Hematopoietic multipotent progenitor cell treated with erythropoietin and hydrocortisone succinate and interleukin-3 and kit ligand, for 4 days (in vitro differentiated cells): Measurements from ENCODE around the gene DIPK1C.
"Not testable (repeated sequence)": the region's sequence is repeated elsewhere in the genome, so short reads cannot be mapped to it uniquely, and the experiment has no call there.

Source experiments
- DNase-seq: peaks from one replicate; pipeline ENCODE4 v3.0.0-alpha.2; 2015

Gene DIPK1C

DNA sequence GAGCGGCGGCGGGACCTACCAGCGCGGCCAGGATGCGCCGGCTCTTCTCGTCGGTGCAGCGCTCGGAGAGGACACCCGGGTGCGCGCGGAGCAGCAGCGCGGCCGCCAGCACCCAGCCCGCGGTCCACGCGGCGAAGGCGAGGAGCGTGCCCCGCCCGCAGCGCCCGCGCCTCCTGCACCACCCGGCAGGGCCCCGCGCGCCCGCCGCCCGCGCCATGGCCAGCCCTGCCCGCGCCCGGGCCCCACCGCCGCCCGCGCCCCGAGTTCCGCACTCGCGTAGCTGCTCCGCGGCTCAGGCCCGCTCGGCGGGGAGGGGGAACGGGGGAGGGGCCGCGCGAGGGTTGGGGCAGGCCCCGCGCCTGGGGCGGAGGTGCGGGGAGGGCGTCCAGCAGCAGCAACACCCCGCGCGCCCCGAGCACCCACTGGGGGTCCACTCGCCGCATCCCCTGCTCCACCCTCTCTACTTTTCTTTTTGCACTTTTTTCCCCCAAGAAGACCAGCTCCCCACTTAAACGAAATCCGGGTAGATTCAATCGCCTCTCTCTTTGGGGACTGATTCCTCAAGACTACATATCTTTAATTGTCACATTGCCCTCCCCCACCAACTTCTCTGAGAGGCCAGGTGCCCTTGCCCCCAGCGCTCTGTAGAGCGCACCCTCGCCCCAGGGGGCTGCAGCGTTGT lies at the start of gene DIPK1C:
Gene DIPK1C (minus strand): TSS at position 266 of the 682 bp plus-strand sequence. CDS start 49 bp downstream, at position 217.
- DNase-seq, result peak; percentile 20

DNA sequence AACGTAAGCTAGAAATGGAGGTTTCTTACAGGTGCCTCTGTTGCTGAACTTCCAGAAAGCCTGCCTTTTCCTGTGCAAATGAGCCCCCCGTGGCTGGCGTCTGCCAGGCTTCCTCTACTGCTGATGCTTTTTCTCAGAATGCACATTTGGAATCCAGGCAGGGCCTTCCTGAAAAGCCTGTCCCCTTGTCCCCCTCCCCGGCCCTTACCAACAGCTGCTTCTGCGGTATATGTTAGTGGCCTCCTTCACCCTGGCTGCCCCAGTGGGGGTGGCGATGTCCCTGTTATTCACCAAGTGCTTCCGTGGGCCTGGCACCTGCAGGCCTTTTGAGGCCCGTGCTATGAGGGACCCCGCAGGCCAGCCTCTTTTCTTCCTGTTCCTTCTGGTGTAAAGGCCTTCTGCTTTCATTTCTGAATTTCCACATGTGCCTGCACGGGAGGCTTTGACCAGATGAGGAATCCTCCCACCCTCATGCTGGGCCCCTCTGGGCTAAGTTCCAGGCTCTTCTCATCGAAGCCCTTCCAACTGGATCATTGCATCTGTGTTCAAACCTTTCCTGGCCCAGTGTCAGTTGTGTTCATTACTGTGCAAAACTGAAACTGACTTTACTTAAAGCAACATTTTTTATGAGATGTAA lies 49.5 kb upstream of the DIPK1C start:
- peak; percentile 24 for DNase-seq

DNA sequence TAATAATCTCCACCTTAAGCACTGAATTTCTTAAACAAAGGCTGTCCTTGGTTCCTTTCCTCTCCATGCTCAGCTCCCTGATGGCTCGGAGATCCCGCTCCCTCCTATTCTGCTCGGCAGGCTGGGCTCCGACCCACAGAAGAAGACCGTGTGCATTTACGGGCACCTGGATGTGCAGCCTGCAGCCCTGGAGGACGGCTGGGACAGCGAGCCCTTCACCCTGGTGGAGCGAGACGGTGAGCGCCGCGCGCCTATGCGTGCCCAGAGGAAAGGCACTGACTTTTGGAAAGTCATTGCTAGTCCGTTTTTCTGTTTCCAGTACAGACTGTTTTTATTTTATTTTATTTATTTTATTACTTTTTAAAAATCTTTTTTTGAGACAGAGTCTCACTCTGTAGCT lies 48.7 kb upstream of the DIPK1C start:
- DNase-seq, result no peak

DNA sequence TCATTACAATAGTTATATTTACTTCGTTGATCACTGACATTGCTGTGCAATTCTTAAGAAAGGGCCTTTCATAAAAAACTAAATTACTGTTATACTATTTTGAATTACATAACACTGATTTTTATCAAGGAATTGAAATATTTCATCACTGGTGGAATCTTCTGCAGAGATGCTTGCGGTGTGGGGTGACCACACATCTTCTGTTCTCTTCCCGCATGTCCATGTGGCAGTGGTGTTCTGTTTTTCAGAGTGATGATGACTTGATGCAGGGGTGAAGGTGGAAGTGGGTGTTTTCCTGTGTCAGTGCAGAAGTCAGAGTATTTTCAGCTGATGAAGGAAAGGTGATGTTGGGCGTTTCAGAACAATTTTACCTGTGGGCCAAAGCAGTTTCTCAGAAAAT lies 46.0 kb upstream of the DIPK1C start:
- DNase-seq, result peak; percentile 63

DNA sequence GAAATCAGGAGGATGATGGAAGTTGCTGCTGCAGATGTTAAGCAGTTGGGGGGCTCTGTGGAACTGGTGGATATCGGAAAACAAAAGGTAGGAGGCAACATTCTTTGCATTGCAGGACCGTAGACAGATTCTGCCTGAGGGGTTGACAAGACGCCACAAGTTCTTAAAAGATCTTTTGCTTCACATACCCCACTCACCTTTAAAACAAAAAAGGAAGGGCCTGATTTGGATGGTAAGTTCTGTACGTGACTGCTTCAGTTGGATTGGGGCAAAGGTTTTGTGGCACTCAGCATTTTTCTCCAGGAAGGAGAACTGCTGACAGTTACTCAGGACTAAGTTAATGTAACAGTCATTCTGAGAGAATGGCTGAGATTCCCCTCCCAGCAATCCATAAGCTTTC lies 44.3 kb upstream of the DIPK1C start:
- DNase-seq, result no peak

DNA sequence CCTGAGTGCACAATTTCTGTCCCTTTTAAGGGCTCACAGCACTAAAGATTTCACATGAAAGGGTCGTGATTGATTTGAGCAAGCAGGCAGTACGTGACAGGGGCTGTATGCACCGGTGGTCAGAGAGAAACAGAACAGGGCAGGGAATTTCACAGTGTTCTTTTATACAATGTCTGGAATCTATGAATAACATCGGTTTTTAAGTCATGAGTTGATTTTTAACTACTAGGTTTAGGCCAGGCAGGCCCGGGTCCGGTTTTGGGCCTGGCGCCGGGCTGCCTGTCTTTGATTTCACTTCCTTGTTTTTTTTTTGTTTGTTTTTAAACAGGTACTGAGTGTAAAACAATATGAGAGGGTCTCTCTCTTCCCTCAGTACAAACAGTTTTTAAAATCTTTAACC lies 43.7 kb upstream of the DIPK1C start:
- DNase-seq, result not testable (repeated sequence)

DNA sequence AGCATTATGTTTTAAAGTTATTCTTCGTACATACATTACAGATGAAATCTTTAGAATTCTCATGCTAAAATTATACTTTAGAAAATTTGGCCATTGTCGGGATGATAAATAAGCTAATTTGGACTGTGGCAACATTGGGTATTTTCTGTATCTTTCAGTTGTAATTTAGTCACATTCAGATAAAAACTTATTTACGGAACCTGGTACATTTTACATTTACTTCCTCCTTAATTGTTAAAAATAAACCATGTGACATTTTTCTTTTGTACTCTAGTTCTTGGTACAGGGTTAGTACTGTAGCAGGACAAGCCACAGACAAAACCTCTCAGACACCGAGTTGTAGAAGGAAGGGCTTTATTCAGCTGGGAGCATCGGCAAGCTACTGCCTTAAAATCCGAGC lies 43.3 kb upstream of the DIPK1C start:
- DNase-seq, result no peak

DNA sequence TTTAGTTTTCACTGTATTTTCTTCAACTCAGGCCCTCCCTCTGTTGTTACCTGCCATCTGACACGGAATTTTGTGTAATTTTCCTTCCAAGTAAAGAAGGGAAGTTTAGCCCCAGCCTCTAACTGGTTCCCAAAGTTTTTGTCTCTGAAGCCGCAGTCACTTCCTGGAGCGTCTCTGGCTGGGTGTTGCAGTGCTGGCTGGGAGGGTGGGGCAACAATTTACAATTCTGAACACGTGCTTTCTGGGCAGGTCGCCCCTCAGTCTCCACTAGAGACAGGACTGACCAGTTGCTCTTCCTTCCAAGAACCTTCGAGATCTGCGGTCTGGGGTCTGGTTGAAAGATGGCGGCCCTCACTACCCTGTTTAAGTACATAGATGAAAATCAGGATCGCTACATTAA lies 42.5 kb upstream of the DIPK1C start:
- DNase-seq, result peak; percentile 86

DNA sequence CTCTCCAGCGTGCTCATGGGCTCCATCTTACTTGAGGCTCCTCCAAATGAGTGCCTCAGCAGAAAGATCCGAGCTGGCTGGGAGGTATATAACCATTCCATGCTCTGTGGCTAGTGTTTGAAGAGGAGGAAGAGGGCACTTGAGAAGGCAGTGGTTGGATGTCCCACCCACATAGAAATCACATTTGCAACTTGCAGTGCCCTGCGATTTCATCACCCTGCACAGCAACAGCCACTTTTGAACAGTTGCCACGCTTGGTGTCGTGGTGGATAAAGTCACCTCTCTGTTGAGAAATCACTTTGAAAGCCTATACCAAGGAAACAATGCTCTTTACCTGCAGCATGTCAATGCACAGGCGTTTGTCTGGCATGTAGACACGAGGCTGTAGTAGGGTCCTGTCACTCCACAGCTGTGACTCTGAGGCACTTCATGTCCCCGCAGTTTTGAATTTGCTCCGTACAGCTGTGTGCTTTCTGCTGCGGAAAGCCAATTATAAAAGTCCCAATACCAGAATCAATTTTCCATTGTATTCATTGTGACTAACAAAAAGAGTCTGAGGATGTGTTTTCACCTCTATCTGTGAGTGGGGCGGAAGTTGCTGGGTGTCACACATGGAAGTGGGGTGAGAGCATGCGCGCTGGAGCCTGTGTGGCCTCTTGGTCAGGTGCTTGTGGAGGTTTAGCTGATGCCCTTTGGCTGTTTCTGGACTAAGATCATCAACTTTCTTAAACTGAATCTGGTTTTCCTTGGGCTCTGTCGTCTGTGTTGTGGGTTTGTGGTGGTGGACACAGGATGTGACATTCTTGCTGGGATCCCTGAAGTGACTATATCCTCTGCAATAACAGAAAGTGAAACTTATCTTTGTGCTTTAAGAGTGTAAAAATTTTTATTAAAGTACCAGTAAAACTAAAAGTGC lies 41.9 kb upstream of the DIPK1C start:
- DNase-seq, result peak; percentile 76

DNA sequence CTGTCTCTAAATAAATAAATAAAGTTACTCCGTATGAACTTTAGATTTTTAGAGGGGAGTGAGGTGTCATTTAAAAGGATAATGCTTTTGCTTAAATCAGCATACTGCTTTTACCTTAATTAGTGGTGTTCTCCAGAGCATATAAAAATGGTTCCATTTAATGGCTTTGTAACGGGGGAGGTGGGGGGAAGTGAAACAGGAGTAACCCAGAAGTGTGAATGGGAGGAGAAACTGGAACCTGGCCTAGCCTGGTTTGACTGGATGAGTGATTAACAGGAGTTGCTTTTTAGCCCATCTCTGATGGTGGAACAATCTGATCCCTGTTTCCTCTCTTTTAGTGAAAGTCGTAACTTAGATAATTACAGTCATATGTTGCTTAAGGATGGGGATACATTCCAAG lies 40.7 kb upstream of the DIPK1C start:
- no peak for DNase-seq

DNA sequence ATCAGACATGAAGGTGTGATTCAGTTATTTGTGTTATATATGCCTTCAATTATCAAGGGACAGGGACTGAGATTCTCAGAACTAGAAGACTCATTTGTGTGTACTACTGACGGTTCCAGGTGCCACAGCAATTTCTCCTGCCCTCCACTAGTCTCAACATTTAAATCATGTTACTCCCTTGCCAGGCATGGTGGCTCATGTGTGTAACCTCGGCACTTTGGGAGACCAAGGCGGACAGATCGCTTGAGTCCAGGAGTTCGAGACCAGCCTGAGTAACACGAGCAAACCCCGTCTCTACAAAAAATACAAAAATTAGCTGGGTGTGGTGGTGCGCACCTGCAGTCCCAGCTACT lies 40.2 kb upstream of the DIPK1C start:
- peak; percentile 30 for DNase-seq

DNA sequence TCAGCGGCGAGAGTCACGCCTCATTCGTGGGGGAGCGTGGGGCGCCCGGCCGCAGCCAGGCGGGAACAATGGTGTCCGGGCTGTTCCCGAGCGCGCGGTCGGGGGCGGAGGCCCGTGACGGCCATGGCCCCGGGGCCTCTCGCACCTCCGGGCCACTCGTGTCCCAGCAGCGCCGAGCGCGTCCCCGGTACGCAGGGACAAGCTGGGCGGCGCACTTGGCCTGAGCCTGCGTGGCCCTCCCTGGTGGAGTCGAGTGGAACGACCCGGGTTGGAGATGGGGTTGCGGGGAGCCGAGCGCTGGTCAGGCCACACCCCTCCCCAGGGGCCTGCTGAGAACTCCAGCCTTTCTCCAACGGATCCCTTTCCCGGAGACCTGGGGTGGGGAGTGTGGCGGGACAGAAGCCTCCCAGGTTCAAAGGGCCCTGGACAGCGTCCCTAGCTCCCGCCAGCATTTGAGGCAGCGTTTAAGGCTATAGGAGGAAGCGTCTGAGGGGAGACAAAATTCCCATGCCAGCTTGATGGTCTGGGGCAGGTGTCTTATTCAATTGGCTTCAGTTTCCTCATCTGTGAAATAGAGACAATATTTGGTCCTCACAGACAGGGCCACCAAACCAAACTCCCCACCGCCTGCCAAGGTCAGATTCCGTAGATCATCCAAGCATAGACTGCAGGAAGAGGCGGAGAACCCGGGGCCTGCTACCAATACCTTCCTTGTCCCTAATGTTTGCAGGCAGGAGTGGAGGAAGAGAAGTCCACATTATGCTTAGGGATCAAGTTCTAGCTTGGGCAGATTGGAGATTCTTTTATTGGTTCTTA lies 39.6 kb upstream of the DIPK1C start:
- peak; percentile 81 for DNase-seq

DNA sequence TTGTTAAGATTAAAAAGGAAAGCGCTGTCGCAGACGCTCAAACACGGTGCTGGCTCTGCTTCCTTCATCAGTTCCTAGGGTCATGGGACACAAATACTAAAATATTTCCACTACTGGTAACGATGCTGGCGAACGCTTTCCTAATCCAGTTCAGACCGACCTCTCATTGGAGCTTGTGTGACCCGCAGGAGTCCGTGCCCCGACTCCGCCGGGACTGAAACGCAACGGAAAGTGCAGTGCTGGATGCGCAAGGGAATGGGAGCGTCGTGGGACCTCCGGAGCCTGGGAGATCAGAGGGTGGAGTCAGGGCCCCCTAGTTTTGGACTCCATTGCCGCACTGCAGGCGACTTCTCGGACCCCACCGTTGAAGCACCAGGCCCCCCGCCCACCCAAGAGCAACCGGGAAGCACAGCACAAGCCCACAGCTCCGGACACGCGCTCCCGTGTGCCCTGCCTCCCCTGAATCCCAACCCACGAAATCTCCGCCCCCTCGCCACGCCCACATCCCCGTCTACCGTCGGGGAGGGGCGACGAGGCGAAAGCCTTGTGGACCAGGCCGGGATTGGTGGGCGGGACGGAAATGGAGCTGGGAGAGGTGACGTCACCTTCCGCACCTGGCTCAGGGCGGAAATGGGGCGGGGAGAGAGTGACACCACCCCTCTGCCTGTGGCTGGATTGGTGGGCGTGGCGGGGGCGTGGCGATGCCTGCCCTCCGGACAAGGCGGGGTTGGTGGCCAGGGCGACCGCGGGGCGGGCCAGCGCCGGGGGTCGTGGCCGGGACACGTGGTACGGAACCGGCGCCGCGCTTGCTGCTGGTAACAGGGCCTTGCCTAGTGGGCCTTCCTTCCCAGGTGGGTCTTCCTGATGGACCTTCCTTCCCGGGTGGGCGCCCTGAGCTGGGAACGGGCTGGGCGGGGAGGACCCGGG lies 38.7 kb upstream of the DIPK1C start, which contains the start of gene CNDP2:
Gene CNDP2 (plus strand): TSS at position 783 of the 927 bp plus-strand sequence. CDS start 3,611 bp downstream, outside the sequence.
- peak; percentile 99 for DNase-seq

DNA sequence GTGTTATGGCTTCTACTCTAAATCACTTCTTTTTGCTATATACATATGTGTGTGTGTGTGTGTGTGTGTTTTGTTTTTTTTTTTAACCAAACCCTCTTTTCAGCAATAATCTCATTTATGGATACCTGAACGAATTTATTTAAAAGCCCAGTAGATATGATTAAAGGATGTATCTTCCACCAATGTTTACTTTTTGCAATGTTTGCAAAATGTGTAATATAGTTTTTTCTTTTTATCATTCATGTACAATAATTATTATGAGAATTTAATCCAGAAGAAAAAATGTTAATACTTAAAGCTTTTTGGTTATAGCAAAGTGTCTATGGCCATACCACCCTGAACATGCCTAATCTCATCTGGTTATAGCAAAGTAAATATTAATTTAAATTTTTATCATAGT lies 37.4 kb upstream of the DIPK1C start:
- DNase-seq, result no peak

DNA sequence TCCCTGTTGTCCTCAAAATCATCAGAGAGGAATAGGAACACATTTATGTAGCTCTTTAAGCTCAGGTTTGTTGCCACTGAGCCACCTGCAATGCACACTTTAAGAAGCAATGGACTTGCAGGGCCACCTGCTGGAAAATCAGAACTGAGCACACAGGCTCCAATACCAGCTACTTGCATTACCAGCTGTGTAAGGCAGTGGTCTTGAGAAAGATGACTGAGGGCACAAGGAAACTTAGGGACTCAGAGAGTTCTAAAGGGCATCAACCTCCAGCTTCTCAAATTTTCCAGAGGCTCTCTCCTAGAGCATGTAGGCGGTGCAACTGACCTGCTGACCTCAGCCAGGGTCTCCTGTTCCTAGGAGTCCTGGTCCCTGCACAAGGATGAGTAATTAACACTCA lies 36.6 kb upstream of the DIPK1C start:
- DNase-seq, result peak; percentile 80

DNA sequence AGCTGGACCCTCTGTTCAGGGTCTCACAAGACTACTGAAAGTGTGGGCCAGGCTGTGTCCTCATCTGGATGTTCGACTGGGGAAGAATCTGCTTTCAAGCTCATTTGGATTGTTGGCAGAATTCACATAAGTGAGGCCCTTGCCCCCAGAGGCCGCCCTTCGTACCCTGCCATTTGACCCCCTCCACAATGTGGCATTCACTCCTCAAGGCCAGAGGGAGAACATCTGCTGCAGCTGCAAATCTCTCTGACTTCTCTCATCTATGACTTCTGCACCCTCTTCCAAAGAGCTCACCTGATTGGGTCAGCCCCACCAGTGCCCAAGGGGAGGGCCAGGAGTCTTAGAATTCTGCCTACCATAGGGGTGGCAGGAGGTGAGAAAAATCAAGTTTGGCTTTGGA lies 35.2 kb upstream of the DIPK1C start:
- DNase-seq, result no peak

DNA sequence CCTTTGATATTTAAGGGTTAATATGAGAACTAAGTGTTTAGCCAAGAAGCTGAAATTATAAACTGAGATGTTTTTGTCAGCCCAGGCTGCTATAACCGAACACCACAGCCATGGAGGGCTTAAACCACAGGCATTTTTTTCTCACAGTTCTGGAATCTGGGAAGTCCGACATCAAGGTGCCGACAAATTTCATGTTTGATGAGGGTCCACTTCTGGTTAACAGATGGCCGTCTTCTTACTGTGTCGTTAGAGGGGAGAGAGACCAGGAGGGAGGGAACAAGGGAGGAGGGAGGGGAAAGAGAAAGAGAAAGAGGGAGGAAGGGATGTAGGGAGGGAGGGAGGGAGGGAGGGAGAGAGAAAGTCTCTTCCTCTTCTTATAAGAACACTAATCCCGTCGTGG lies 32.6 kb upstream of the DIPK1C start:
- DNase-seq, result no peak

DNA sequence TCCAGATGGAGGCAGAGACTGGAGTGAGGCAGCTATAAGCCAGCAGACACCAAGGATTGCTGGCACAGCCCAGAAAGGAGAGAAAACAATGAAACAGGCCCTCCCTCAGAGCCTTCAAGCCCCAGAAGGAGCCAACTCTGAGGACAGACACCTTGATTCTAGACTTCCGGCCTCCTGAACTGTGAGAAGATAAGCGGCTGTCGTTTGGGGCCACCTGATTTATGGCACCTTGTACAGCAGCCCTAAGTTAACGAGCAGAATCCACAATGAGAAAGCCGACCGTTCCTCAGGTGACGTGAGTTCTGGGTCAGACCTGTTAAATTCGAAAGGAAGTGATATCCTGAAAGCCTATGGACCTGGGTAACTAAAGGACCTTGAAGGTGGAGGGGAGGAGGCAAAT lies 31.8 kb upstream of the DIPK1C start:
- DNase-seq, result no peak

DNA sequence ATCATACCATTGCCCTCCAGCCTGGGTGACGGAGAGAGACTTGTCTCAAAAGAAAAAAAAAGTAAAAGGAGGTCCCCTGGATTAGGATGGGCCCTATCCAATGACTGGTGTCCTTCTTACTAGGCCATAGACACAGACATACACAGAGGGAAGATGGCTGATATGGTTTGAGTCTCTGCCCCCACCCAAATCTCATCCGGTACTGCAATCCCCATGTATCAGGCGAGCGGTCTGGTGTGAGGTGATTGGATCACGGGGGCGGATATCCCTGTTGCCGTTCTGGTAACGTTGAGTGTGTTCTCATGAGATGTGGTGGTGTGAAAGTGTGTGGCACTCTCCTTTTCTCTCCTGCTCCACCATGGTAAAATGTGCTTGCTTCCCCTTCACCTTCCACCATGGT lies 31.2 kb upstream of the DIPK1C start:
- DNase-seq, result no peak

DNA sequence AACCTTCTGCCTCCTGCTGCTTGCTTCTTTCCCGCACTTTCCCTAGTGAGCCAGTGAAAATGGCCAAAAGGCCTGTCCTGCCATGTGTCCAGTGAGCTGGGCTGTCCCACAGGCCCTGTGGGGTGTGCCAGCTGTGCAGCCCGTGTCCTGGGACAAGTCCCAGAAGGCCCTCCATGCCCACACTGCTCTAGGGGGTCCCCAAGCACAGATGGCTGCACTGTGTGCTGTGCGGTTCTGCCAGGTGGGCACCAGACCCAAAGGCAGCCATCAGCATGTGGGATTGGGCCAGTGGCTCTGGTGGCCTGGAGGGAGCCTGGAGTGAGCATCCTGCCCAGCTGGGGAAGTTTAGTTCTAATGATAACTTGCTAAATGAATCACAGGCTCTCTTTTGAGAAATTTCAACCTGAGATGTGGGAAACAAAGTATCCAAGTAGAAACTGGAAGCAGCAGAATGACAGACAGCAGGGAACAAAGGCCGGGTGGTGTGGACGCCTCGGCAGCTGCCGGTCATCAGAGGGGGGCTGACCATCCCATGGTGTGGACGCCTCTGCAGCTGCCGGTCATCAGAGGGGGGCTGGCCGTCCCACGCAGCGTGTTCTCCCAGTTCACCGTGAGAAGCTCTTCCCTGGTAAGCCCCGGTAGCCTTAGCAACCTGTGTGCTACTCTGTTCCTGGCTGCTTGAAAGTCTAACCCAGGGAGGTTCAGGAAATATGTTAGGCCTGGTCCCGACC lies 29.2 kb upstream of the DIPK1C start:
- DNase-seq, result no peak

DNA sequence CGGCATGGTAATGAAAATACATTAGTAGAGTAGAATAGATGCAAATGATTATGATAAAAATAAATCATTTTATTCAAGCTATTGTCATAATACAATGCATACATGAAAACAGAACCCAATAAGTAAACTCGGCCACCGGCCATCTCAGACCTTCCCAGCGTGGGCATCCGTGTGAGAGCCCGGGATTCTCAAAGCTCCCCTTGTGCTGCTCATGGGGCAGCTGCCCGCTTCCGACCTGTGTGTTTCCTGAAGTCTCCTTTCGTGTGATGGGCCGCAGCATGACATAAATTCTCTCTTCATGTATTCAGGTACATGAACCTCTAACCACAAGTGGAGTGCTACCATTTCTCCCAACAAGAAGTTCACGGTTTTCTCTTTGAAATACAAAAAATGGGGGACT lies 25.6 kb upstream of the DIPK1C start:
- no peak for DNase-seq
